Measurements from ENCODE around the gene MACROH2A1. TPM values are rescaled to one million over a fixed set of nuclear protein-coding genes. Genes with fewer than 3 reads are reported as not detected.

MACROH2A1 gene
- total and polyA plus RNA-seq, 9 of the 15 experiments (the other 6 are each of a cell fraction or from before 2014, with no cell fraction given): 44.9 to 289 (median 193) TPM

DNA sequence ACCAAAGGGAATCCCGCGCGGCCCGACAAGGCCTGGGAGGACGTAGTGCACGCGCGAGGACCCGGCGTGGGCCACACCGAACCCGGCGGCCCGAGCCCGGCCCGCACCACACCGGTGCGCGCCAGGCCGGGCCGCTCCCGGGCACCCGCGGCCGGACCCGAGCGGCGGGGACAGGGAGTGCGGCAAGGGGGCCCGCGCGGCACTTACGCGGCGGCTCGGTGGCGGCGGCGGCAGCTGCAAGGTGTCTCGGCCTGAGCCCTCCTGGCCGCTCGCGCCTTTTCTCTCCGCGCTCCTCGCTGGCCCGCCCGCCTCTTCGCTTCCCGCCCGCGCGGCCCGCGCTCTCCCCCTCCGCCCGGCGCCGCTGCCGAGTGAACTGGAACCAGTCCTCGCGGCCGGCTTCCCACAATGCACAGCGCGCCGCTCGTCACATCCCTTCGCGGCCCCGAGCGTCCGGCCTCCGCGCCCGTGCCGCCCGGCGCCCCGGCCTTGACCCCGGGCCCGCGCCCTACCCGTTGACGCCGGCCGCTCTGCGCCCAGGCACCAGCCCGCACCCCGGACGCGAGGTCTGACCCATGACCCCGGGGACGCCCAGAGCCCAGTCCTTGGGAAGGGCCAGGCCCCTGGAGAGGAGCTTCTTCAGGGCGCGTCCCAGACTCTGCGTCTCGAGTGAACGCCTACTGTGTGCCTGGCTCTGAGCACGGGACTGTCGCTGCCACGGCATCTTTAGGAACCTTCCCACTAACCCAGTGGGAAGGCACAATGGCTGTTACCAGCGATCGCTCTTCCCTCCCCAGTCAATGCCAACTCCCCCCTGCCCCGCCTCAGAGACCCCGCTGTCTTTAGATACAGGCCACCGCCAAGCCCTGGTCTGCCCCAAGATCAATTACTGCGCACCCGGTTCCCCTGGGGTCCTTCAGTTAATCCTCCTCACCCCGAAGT is at the start of gene MACROH2A1 (continued):
- TF ChIP-seq, protein P1, sequence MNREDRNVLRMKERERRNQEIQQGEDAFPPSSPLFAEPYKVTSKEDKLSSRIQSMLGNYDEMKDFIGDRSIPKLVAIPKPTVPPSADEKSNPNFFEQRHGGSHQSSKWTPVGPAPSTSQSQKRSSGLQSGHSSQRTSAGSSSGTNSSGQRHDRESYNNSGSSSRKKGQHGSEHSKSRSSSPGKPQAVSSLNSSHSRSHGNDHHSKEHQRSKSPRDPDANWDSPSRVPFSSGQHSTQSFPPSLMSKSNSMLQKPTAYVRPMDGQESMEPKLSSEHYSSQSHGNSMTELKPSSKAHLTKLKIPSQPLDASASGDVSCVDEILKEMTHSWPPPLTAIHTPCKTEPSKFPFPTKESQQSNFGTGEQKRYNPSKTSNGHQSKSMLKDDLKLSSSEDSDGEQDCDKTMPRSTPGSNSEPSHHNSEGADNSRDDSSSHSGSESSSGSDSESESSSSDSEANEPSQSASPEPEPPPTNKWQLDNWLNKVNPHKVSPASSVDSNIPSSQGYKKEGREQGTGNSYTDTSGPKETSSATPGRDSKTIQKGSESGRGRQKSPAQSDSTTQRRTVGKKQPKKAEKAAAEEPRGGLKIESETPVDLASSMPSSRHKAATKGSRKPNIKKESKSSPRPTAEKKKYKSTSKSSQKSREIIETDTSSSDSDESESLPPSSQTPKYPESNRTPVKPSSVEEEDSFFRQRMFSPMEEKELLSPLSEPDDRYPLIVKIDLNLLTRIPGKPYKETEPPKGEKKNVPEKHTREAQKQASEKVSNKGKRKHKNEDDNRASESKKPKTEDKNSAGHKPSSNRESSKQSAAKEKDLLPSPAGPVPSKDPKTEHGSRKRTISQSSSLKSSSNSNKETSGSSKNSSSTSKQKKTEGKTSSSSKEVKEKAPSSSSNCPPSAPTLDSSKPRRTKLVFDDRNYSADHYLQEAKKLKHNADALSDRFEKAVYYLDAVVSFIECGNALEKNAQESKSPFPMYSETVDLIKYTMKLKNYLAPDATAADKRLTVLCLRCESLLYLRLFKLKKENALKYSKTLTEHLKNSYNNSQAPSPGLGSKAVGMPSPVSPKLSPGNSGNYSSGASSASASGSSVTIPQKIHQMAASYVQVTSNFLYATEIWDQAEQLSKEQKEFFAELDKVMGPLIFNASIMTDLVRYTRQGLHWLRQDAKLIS (CRISPR knock-in tag; IDR thresholded peaks at IDR 0.05): peak; percentile 79; the same call in 1 of the 2 replicates
- TF ChIP-seq CCNT2 (IDR thresholded peaks at IDR 0.05; ENCODE audit: borderline replicate concordance, extremely low read depth, insufficient read length, low read depth, low read length) (peak; percentile 74), MCM2 (IDR thresholded peaks at IDR 0.05; ENCODE audit: low read depth) (no peak), GATAD2B (IDR thresholded peaks at IDR 0.05; ENCODE audit: borderline replicate concordance) (peak; percentile 89; the same call in 1 of the 2 replicates), GABPA (tag; conservative IDR thresholded peaks at IDR 0.05; ENCODE audit: low read depth) (peak; percentile 92), TAF7 (tag; IDR thresholded peaks at IDR 0.05) (no peak), ESRRB (CRISPR knock-in tag; IDR thresholded peaks at IDR 0.05; ENCODE audit: borderline replicate concordance) (no peak), ZNF224 (CRISPR knock-in tag; IDR thresholded peaks at IDR 0.05) (no peak), CBFB (CRISPR knock-in tag; IDR thresholded peaks at IDR 0.05) (no peak), MYC (IDR thresholded peaks at IDR 0.05; ENCODE audit: low read depth, low read length) (peak; percentile 80), MYC (CRISPR knock-in tag; IDR thresholded peaks at IDR 0.05; ENCODE audit: borderline replicate concordance, low read depth) (no peak), HDGF (IDR thresholded peaks at IDR 0.05) (0 out of 2 replicates have a peak, but pooled peaks have one; percentile 33), ZNF766 (CRISPR knock-in tag; conservative IDR thresholded peaks at IDR 0.05) (0 out of 2 replicates have a peak, but pooled peaks have one; percentile 39), GATAD2A (IDR thresholded peaks at IDR 0.05) (no peak), FOXJ2 (tag; IDR thresholded peaks at IDR 0.05) (peak; percentile 30; the same call in 1 of the 2 replicates)
- TF ChIP-seq, protein P2, sequence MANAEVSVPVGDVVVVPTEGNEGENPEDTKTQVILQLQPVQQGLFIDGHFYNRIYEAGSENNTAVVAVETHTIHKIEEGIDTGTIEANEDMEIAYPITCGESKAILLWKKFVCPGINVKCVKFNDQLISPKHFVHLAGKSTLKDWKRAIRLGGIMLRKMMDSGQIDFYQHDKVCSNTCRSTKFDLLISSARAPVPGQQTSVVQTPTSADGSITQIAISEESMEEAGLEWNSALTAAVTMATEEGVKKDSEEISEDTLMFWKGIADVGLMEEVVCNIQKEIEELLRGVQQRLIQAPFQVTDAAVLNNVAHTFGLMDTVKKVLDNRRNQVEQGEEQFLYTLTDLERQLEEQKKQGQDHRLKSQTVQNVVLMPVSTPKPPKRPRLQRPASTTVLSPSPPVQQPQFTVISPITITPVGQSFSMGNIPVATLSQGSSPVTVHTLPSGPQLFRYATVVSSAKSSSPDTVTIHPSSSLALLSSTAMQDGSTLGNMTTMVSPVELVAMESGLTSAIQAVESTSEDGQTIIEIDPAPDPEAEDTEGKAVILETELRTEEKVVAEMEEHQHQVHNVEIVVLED (CRISPR knock-in tag; IDR thresholded peaks at IDR 0.05): peak; percentile 68
- TF ChIP-seq, protein P3, sequence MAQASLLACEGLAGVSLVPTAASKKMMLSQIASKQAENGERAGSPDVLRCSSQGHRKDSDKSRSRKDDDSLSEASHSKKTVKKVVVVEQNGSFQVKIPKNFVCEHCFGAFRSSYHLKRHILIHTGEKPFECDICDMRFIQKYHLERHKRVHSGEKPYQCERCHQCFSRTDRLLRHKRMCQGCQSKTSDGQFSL (CRISPR knock-in tag; IDR thresholded peaks at IDR 0.05): peak; percentile 67; the same call in 1 of the 2 replicates
- TF ChIP-seq, protein P3 (tag; IDR thresholded peaks at IDR 0.05): no peak
- TF ChIP-seq, protein P4, sequence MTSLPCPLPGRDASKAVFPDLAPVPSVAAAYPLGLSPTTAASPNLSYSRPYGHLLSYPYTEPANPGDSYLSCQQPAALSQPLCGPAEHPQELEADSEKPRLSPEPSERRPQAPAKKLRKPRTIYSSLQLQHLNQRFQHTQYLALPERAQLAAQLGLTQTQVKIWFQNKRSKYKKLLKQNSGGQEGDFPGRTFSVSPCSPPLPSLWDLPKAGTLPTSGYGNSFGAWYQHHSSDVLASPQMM (CRISPR knock-in tag; IDR thresholded peaks at IDR 0.05): no peak

All from K562 (cell line).